GM19455 (cell line): ENCODE results near the gene B4GALT5.

ENCODE experiments used
- ATAC-seq: cut with Tn5 transposase; IDR thresholded peaks from one replicate; pipeline ENCODE4 v1.9.1; 2021; ENCODE audit not compliant: unreplicated experiment

B4GALT5 gene

GRCh38 chr20:49610691-49611538 is 102.8 kb downstream of the B4GALT5 start:
- no peak for ATAC-seq

- no peak for ATAC-seq
These were observed 104.7 kb downstream of the B4GALT5 start for GRCh38 chr20:49608752-49609670.

- ATAC-seq, result no peak
These were observed 106.1 kb downstream of the B4GALT5 start for GRCh38 chr20:49607568-49607967.

- ATAC-seq, result no peak
These were observed 110.5 kb downstream of the B4GALT5 start for GRCh38 chr20:49603209-49603627.

GRCh38 chr20:49602345-49603208 is 111.1 kb downstream of the B4GALT5 start:
- ATAC-seq, result no peak

- no peak for ATAC-seq
These were observed 112.3 kb downstream of the B4GALT5 start for GRCh38 chr20:49601153-49601924.

- no peak for ATAC-seq
These were observed 113.9 kb downstream of the B4GALT5 start for GRCh38 chr20:49599746-49600113.

GRCh38 chr20:49597825-49598395 is 115.8 kb downstream of the B4GALT5 start:
- ATAC-seq, result no peak

GRCh38 chr20:49595811-49596561 is 117.7 kb downstream of the B4GALT5 start:
- ATAC-seq, result no peak

- no peak for ATAC-seq
These were observed 118.3 kb downstream of the B4GALT5 start for GRCh38 chr20:49595346-49595745.

- no peak for ATAC-seq
These were observed 118.8 kb downstream of the B4GALT5 start for GRCh38 chr20:49594931-49595315.

GRCh38 chr20:49594143-49594930 is 119.3 kb downstream of the B4GALT5 start:
- ATAC-seq, result no peak

GRCh38 chr20:49593466-49594142 is 120.1 kb downstream of the B4GALT5 start:
- no peak for ATAC-seq

GRCh38 chr20:49592120-49592519 is 121.6 kb downstream of the B4GALT5 start:
- ATAC-seq, result no peak

- ATAC-seq, result no peak
These were observed 122.3 kb downstream of the B4GALT5 start for GRCh38 chr20:49591217-49591865.

- ATAC-seq, result no peak
These were observed 123.3 kb downstream of the B4GALT5 start for GRCh38 chr20:49590163-49591017.
